ENCODE data around the gene PRSS21. TPM values are rescaled to one million over a fixed set of nuclear protein-coding genes. Genes with fewer than 3 reads are reported as not detected.

Gene PRSS21
- total RNA-seq, 4 donors from 2014 or later, result 1.5 TPM; not detected in 3

- no peak for TF ChIP-seq CTCF (IDR thresholded peaks at IDR 0.05)
- no peak for TF ChIP-seq POLR2A (IDR thresholded peaks at IDR 0.05)
- Histone ChIP-seq H3K36me3 (peaks cover 14 to 53% (median 20%) of the 10 kb centered on the region in 3 donors), H3K27ac (peak overlapping the region in 2 of 4 donors; percentile 24 to 100), H3K27me3 (no peaks in the 10 kb centered on the region), H3K9me3 (no peaks in the 10 kb centered on the region), H3K4me3 (peak overlapping the region in 1 of 4 donors; percentile 98), H3K4me1 (peaks cover 16 to 80% (median 35%) of the 10 kb centered on the region in 3 donors)
- no peak for DNase-seq
- intact Hi-C loops (cut with DNase I), result no loop called here
- 59 to 72% methylated on average over 3 to 4 of the region's 7 CpGs for WGBS, 2 donors
Observed at GRCh38 chr16:2775131-2775716, 41.8 kb upstream of the PRSS21 start.

GRCh38 chr16:2775765-2776499 is 41.1 kb upstream of the PRSS21 start:
- peak overlapping the region; percentile 100 for H3K27ac ChIP-seq
- intact Hi-C loops (cut with DNase I), result no loop called here
- H3K36me3 ChIP-seq, result peaks cover 9 to 46% (median 13%) of the 10 kb centered on the region in 3 donors
- TF ChIP-seq CTCF (IDR thresholded peaks at IDR 0.05), result no peak
- no peak for DNase-seq
- no peaks in the 10 kb centered on the region for H3K27me3 ChIP-seq
- H3K9me3 ChIP-seq, result no peaks in the 10 kb centered on the region
- peaks cover 16 to 73% (median 28%) of the 10 kb centered on the region in 3 donors for H3K4me1 ChIP-seq
- 22 to 38% methylated on average over 8 to 9 of the region's 11 CpGs for WGBS, 2 donors
- H3K4me3 ChIP-seq, result peak overlapping the region; percentile 88 to 99 (median 98)

- intact Hi-C loops (cut with DNase I), result no loop called here
- Histone ChIP-seq H3K9me3 (no peaks in the 10 kb centered on the region), H3K27me3 (no peaks in the 10 kb centered on the region), H3K4me1 (peaks cover 16 to 66% (median 27%) of the 10 kb centered on the region in 3 donors), H3K36me3 (peaks cover 5 to 39% (median 6%) of the 10 kb centered on the region in 3 donors), H3K27ac (peak overlapping the region; percentile 100), H3K4me3 (peak overlapping the region; percentile 88 to 99 (median 98))
- TF ChIP-seq CTCF (IDR thresholded peaks at IDR 0.05) (no peak), POLR2A (IDR thresholded peaks at IDR 0.05) (no peak)
- no peak for DNase-seq
- WGBS, 2 donors, result 0 to 3% methylated on average over 5 to 8 of the region's 72 CpGs
Observed at GRCh38 chr16:2776500-2777139, 40.4 kb upstream of the PRSS21 start.

GRCh38 chr16:2777231-2777902 is 39.7 kb upstream of the PRSS21 start, which contains the start of gene ELOB:
Gene ELOB, minus strand, starts transcription at chr16:2777280. Its CDS starts 41 bp downstream, at chr16:2777239.
- 0% methylated on average over 2 of the region's 70 CpGs; no CpG with 5 or more reads in 1 of the 2 donors for WGBS, 2 donors
- H3K4me1 ChIP-seq, result peaks cover 16 to 61% (median 27%) of the 10 kb centered on the region in 3 donors
- intact Hi-C loops (cut with DNase I), result no loop called here

More at GRCh38 chr16:2777231-2777902, 39.7 kb upstream of the PRSS21 start, which contains the start of gene ELOB:
- no peak for DNase-seq
- no peaks in the 10 kb centered on the region for H3K27me3 ChIP-seq
- TF ChIP-seq POLR2A (IDR thresholded peaks at IDR 0.05), result peak in 3 of 4 donors; percentile 50 to 84 (median 52)
- TF ChIP-seq CTCF (IDR thresholded peaks at IDR 0.05), result peak in 1 of 6 experiments; percentile 5
- no peaks in the 10 kb centered on the region for H3K9me3 ChIP-seq
- peak within 1 kb of the TSS; percentile 88 to 99 (median 98) for H3K4me3 ChIP-seq
- H3K36me3 ChIP-seq, result peaks cover 0 to 31% (median 0%) of the 10 kb centered on the region in 3 donors
- peak within 1 kb of the TSS; percentile 100 for H3K27ac ChIP-seq
